ENCODE measurements around the gene ZNF750.
A peak's percentile ranks its signal among the peaks of the same experiment; 100 is the strongest.

The ZNF750 gene

DNA sequence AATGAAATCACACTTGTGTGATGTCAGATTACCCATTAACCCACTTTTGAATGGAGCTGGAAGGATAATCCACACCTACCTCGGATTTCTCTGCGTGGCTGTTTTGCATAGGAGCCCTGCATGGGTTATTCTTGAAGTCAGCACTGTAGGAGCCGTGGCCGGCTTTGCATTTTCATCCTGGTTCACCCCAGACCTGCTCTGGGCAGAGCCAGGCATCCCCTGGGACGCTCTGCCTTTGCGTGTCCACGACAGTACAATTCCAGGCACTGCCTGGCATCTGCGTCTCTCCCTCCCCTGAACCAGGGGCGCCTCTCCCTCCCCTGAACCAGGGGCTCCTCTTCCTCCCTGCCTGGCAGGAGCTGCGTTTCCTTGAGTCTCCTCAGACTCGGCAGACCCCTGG, 29.7 kb upstream of the ZNF750 start:
- TF ChIP-seq SIN3A (IDR thresholded peaks at IDR 0.05; ENCODE audit: borderline replicate concordance, insufficient read depth, low read length), result no peak
- TF ChIP-seq, protein P1, sequence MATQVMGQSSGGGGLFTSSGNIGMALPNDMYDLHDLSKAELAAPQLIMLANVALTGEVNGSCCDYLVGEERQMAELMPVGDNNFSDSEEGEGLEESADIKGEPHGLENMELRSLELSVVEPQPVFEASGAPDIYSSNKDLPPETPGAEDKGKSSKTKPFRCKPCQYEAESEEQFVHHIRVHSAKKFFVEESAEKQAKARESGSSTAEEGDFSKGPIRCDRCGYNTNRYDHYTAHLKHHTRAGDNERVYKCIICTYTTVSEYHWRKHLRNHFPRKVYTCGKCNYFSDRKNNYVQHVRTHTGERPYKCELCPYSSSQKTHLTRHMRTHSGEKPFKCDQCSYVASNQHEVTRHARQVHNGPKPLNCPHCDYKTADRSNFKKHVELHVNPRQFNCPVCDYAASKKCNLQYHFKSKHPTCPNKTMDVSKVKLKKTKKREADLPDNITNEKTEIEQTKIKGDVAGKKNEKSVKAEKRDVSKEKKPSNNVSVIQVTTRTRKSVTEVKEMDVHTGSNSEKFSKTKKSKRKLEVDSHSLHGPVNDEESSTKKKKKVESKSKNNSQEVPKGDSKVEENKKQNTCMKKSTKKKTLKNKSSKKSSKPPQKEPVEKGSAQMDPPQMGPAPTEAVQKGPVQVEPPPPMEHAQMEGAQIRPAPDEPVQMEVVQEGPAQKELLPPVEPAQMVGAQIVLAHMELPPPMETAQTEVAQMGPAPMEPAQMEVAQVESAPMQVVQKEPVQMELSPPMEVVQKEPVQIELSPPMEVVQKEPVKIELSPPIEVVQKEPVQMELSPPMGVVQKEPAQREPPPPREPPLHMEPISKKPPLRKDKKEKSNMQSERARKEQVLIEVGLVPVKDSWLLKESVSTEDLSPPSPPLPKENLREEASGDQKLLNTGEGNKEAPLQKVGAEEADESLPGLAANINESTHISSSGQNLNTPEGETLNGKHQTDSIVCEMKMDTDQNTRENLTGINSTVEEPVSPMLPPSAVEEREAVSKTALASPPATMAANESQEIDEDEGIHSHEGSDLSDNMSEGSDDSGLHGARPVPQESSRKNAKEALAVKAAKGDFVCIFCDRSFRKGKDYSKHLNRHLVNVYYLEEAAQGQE (IDR thresholded peaks at IDR 0.05; ENCODE audit: insufficient read depth in 1 of 2, low read depth in 2 of 2, low read length in 2 of 2), result no peak
- no peak for TF ChIP-seq POLR2AphosphoS5 (IDR thresholded peaks at IDR 0.05; ENCODE audit: low read depth, low read length)
- TF ChIP-seq FOXP2 (optimal IDR thresholded peaks at IDR 0.05; ENCODE audit: borderline replicate concordance, extremely low read depth, extremely low read length, insufficient read depth), result no peak
- TF ChIP-seq TAF1 (IDR thresholded peaks at IDR 0.05; ENCODE audit: borderline replicate concordance, insufficient read depth, low read length), result no peak

DNA sequence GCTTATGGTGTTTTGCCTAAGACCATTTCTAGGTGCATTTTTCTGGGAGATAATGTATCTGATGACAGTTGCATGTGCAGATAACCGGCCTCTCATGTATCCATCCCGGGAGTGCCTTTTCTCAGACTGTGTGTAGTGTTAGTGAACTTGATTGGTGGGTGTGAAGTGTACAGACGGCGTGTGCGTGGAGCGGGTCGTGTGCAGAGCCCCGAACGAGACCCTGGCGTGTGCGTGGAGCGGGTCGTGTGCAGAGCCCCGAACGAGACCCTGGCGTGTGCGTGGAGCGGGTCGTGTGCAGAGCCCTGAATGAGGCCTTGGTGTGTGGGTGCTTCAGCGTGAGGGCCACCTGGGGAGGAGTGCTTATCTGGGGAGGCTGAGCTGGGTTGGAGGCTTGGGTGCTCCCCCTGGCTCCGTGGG, 28.9 kb upstream of the ZNF750 start:
- no peak for TF ChIP-seq SIN3A (IDR thresholded peaks at IDR 0.05; ENCODE audit: borderline replicate concordance, insufficient read depth, low read length)
- no peak for TF ChIP-seq FOXP2 (optimal IDR thresholded peaks at IDR 0.05; ENCODE audit: borderline replicate concordance, extremely low read depth, extremely low read length, insufficient read depth)
- no peak for TF ChIP-seq TAF1 (IDR thresholded peaks at IDR 0.05; ENCODE audit: borderline replicate concordance, insufficient read depth, low read length)
- TF ChIP-seq, protein P1 (IDR thresholded peaks at IDR 0.05; ENCODE audit: insufficient read depth in 1 of 2, low read depth in 2 of 2, low read length in 2 of 2), result no peak
- TF ChIP-seq POLR2AphosphoS5 (IDR thresholded peaks at IDR 0.05; ENCODE audit: low read depth, low read length), result no peak

DNA sequence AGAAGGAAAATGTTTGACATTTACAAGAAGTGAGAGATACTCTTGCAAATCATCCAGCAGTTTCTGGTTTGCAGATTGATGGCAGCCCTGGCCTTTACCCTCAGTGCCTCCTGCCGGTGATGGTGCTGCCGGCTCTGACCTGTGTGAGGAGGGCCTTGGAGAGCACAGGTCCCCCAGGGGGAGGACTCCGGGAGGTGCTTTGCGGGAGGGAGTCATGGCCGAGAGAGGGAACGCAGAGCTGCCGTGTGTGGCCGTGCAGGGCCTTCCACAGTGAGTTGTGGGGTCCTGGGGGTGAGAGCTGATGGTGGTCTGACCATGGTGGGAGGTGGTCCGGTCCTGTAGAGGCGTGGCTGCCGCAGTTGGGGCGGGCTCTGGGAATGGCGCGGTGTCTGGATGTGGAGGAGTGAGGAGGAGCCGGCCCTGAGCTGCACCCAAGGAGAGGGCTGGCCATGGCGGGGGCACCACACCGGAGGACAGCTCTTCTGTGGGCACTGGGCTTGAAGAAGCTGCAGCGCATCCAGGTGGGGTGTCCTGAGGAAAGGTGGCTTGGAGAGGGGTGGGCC, 28.0 kb upstream of the ZNF750 start:
- TF ChIP-seq, protein P1 (IDR thresholded peaks at IDR 0.05; ENCODE audit: insufficient read depth in 1 of 2, low read depth in 2 of 2, low read length in 2 of 2), result no peak
- TF ChIP-seq TAF1 (IDR thresholded peaks at IDR 0.05; ENCODE audit: borderline replicate concordance, insufficient read depth, low read length) (no peak), POLR2AphosphoS5 (IDR thresholded peaks at IDR 0.05; ENCODE audit: low read depth, low read length) (no peak), SIN3A (IDR thresholded peaks at IDR 0.05; ENCODE audit: borderline replicate concordance, insufficient read depth, low read length) (no peak), FOXP2 (optimal IDR thresholded peaks at IDR 0.05; ENCODE audit: borderline replicate concordance, extremely low read depth, extremely low read length, insufficient read depth) (no peak)

- TF ChIP-seq POLR2AphosphoS5 (IDR thresholded peaks at IDR 0.05; ENCODE audit: low read depth, low read length) (no peak), FOXP2 (optimal IDR thresholded peaks at IDR 0.05; ENCODE audit: borderline replicate concordance, extremely low read depth, extremely low read length, insufficient read depth) (no peak), SIN3A (IDR thresholded peaks at IDR 0.05; ENCODE audit: borderline replicate concordance, insufficient read depth, low read length) (peak; percentile 74; the same call in 1 of the 2 replicates)
- TF ChIP-seq, protein P1 (IDR thresholded peaks at IDR 0.05; ENCODE audit: insufficient read depth in 1 of 2, low read depth in 2 of 2, low read length in 2 of 2), result 0 out of 4 replicates have a peak, but pooled peaks of 1 of the 2 experiments have one; percentile 17
These were observed 26.9 kb upstream of the ZNF750 start for GRCh38 chr17:82866590-82867191.
